SK-N-SH (cell line): ENCODE measurements around the gene PPY. TPM values are rescaled to one million over a fixed set of nuclear protein-coding genes. Genes with fewer than 3 reads are reported as not detected.

Experiments
- CTCF ChIA-PET: fragments of 300-600, 350-600 bp; formaldehyde crosslinking; extraction: SDS; loops from one replicate; lab custom pipeline; 2021; lab: Yijun Ruan, JAX
- POLR2A ChIA-PET: fragments of 350-600 bp; sonication (Branson Sonifier 250); formaldehyde crosslinking; extraction: SDS; loops from one replicate; lab custom pipeline; 2020; ENCODE audit warnings: antibody characterized with exemption, inconsistent platforms; lab: Yijun Ruan, JAX
- DNase-seq: peaks from one replicate; pipeline ENCODE4 v3.0.0; 2012
- H2AFZ ChIP-seq: fragments of 200-600 bp; sonication (generic); 2 replicates; pipeline ENCODE4 v1.8.1; 2016; ENCODE audit warnings: antibody characterized with exemption, mild to moderate bottlenecking, low read depth
- H3F3A ChIP-seq: fragments of 200-600 bp; sonication (generic); replicated peaks from 2 replicates; pipeline ENCODE3; 2016; ENCODE audit warnings: antibody characterized with exemption, mild to moderate bottlenecking; ENCODE audit not compliant: insufficient read depth
- H3K27ac ChIP-seq, 2 experiments: fragments of 200-500 bp in 1 of 2; fragments of 200-600 bp in 1 of 2; sonication (Bioruptor generic) in 1 of 2; sonication (generic), shearing (Covaris generic) in 1 of 2; 2 replicates each; pipeline versions ENCODE4 v1.5.1 to v1.6.1; 2014 to 2016; ENCODE audit warnings: low read depth in 2 of 2, inconsistent platforms in 1 of 2, low read length in 1 of 2, mild to moderate bottlenecking in 1 of 2, mixed read lengths in 1 of 2
- H3K27me3 ChIP-seq: fragments of 200-600 bp; sonication (generic), shearing (Covaris generic); 2 replicates; pipeline ENCODE4 v1.6.1; 2016; ENCODE audit warnings: mixed run types; ENCODE audit not compliant: insufficient read depth
- H3K36me3 ChIP-seq, 2 experiments: fragments of 200-500 bp in 1 of 2; fragments of 200-600 bp in 1 of 2; sonication (Bioruptor generic) in 1 of 2; sonication (generic) in 1 of 2; replicated peaks in 1 of 2; 2 replicates each; pipeline versions ENCODE3 to v1.5.1; 2014 to 2016; ENCODE audit warnings: low read length in 1 of 2, mild to moderate bottlenecking in 1 of 2; ENCODE audit not compliant: insufficient read depth in 2 of 2, control insufficient read depth in 1 of 2
- H3K4me1 ChIP-seq, 2 experiments: fragments of 200-500 bp in 1 of 2; fragments of 200-600 bp in 1 of 2; sonication (Bioruptor generic) in 1 of 2; sonication (generic), shearing (Covaris generic) in 1 of 2; 2 replicates each; pipeline versions ENCODE4 v1.5.1 to v1.6.1; 2014 to 2016; ENCODE audit warnings: low read depth in 1 of 2, low read length in 1 of 2, mixed run types in 1 of 2; ENCODE audit not compliant: insufficient read depth in 2 of 2, control insufficient read depth in 1 of 2
- H3K4me2 ChIP-seq: fragments of 200-600 bp; sonication (generic), shearing (Covaris generic); 2 replicates; pipeline ENCODE4 v1.6.1; 2017; ENCODE audit warnings: mixed run types
- H3K4me3 ChIP-seq, 2 experiments: fragments of 200-500 bp in 1 of 2; fragments of 200-600 bp in 1 of 2; sonication (Bioruptor generic) in 1 of 2; sonication (generic), shearing (Covaris generic) in 1 of 2; 2 replicates each; pipeline versions ENCODE4 v1.5.1 to v1.8.1; 2014 to 2016; ENCODE audit warnings: low read depth in 2 of 2, inconsistent platforms in 1 of 2, low read length in 1 of 2, mild to moderate bottlenecking in 1 of 2, mixed read lengths in 1 of 2, moderate library complexity in 1 of 2
- H3K79me2 ChIP-seq: fragments of 200-600 bp; sonication (generic); 2 replicates; pipeline ENCODE4 v1.8.1; 2017; ENCODE audit warnings: mild to moderate bottlenecking; ENCODE audit not compliant: insufficient read depth
- H3K9ac ChIP-seq: fragments of 200-600 bp; sonication (generic); 2 replicates; pipeline ENCODE4 v1.6.1; 2017; ENCODE audit warnings: mixed run types
- H3K9me2 ChIP-seq: fragments of 200-600 bp; sonication (generic); 2 replicates; pipeline ENCODE4 v1.6.1; 2017; ENCODE audit warnings: mixed run types
- H3K9me3 ChIP-seq: fragments of 200-600 bp; sonication (generic); 2 replicates; pipeline ENCODE4 v1.6.1; 2017; ENCODE audit warnings: mixed run types, mild to moderate bottlenecking, moderate library complexity
- H4K20me1 ChIP-seq: fragments of 200-600 bp; sonication (generic); 2 replicates; pipeline ENCODE4 v1.6.1; 2017; ENCODE audit warnings: mild to moderate bottlenecking, mixed run types; ENCODE audit not compliant: insufficient read depth
- CHD2 ChIP-seq: fragments of 150-350 bp; IDR thresholded peaks from 2 replicates; pipeline ENCODE4 v1.6.1; 2018; ENCODE audit warnings: low read length; ENCODE audit not compliant: partially characterized antibody
- CTCF ChIP-seq: fragments of 200-600 bp; sonication (generic); IDR thresholded peaks from 2 replicates; pipeline ENCODE4 v1.6.1; 2017; ENCODE audit warnings: antibody characterized with exemption, mild to moderate bottlenecking, moderate library complexity
- EZH2phosphoT487 ChIP-seq: fragments of 200-600 bp; sonication (generic); IDR thresholded peaks from 2 replicates; pipeline ENCODE4 v1.6.1; 2017; ENCODE audit warnings: low read depth, mixed run types, mild to moderate bottlenecking, antibody characterized with exemption, moderate library complexity, borderline replicate concordance
- FOXJ3 ChIP-seq: sonication (generic); formaldehyde crosslinking; IDR thresholded peaks from 2 replicates; pipeline ENCODE4 v1.5.1; 2020; ENCODE audit warnings: mild to moderate bottlenecking, missing genetic modification reagents
- FOXM1 ChIP-seq: IDR thresholded peaks from 2 replicates; pipeline ENCODE4 v1.4.0; 2012; ENCODE audit warnings: low read depth, mild to moderate bottlenecking
- IRF3 ChIP-seq: fragments of 150-350 bp; IDR thresholded peaks from 2 replicates; pipeline ENCODE4 v1.6.1; 2016; ENCODE audit warnings: mild to moderate bottlenecking, low read depth, low read length
- JUND ChIP-seq: IDR thresholded peaks from 2 replicates; pipeline ENCODE4 v1.4.0; 2012
- MXI1 ChIP-seq: IDR thresholded peaks from 2 replicates; pipeline ENCODE4 v1.6.1; 2012; ENCODE audit warnings: mild to moderate bottlenecking, low read depth, low read length, improper control_type of control experiment
- NRF1 ChIP-seq: IDR thresholded peaks from 2 replicates; pipeline ENCODE4 v1.6.1; 2012; ENCODE audit warnings: low read depth, mild to moderate bottlenecking, low read length
- RAD21 ChIP-seq: IDR thresholded peaks from 2 replicates; pipeline ENCODE4 v1.6.1; 2012; ENCODE audit warnings: mild to moderate bottlenecking, low read length
- RFX5 ChIP-seq: IDR thresholded peaks from 2 replicates; pipeline ENCODE4 v1.6.1; 2012; ENCODE audit warnings: mild to moderate bottlenecking, improper control_type of control experiment, low read length
- RXRA ChIP-seq: IDR thresholded peaks from 2 replicates; pipeline ENCODE4 v1.4.0; 2012; ENCODE audit warnings: low read depth, mild to moderate bottlenecking, borderline replicate concordance
- SMC3 ChIP-seq: IDR thresholded peaks from 2 replicates; pipeline ENCODE4 v1.6.1; 2012; ENCODE audit warnings: low read depth, low read length, improper control_type of control experiment
- TAF1 ChIP-seq: IDR thresholded peaks from 2 replicates; pipeline ENCODE4 v1.6.1; 2012; ENCODE audit warnings: low read depth, mild to moderate bottlenecking, low read length, moderate library complexity, borderline replicate concordance
- TCF12 ChIP-seq: IDR thresholded peaks from 2 replicates; pipeline ENCODE4 v1.4.0; 2012
- TEAD4 ChIP-seq: IDR thresholded peaks from 2 replicates; pipeline ENCODE4 v1.4.0; 2012; ENCODE audit warnings: mild to moderate bottlenecking, borderline replicate concordance; ENCODE audit not compliant: insufficient read depth
- ZBTB33 ChIP-seq: IDR thresholded peaks from 2 replicates; pipeline ENCODE4 v1.4.0; 2012; ENCODE audit warnings: low read depth, borderline replicate concordance
- WGBS: methylation state at CpG from one replicate; pipeline ENCODE4 v1.1.6; 2017; ENCODE audit warnings: low lambda C conversion rate; 5-methylcytosine and 5-hydroxymethylcytosine counted together
- polyA plus RNA-seq, 3 experiments: library from polyadenylated mRNA; depleted of rRNA; stranded (reverse); fragments of >200 nt; gene quantifications; 2 replicates each; pipeline ENCODE4 v1.2.3, GENCODE V29; 2012
- TF ChIP-seq, protein P1 (sequence below): IDR thresholded peaks from 2 replicates; pipeline ENCODE4; 2012
- TF ChIP-seq, protein P2 (sequence below): IDR thresholded peaks from 2 replicates; pipeline ENCODE4 v1.6.1; 2012; ENCODE audit warnings: mild to moderate bottlenecking, low read depth, low read length, moderate library complexity

The PPY gene
- polyA plus RNA-seq, 1 of the 3 experiments (the other 2 are of a cell fraction), result not detected

- Histone ChIP-seq H3K79me2 (no peaks in the 10 kb centered on the region), H3K4me2 (no peak overlapping the region), H3F3A (no peaks in the 10 kb centered on the region), H3K36me3 (no peaks in the 10 kb centered on the region), H3K27me3 (peaks cover 7% of the 10 kb centered on the region; the same call in 1 of the 2 replicates), H3K4me1 (peaks cover 0 to 7% of the 10 kb centered on the region in 2 experiments; a peak in 1 of 4 replicates), H3K9me2 (no peaks in the 10 kb centered on the region), H3K4me3 (no peak overlapping the region), H3K27ac (no peak overlapping the region), H3K9ac (no peak overlapping the region), H2AFZ (no peak overlapping the region), H3K9me3 (no peaks in the 10 kb centered on the region), H4K20me1 (no peaks in the 10 kb centered on the region)
- TF ChIP-seq RFX5, result no peak
- no peak for TF ChIP-seq EZH2phosphoT487
- no peak for TF ChIP-seq FOXM1
- TF ChIP-seq JUND, result no peak
- no peak for TF ChIP-seq FOXJ3 (CRISPR knock-in tag)
- TF ChIP-seq MXI1, result no peak
- no peak for TF ChIP-seq IRF3
- no peak for TF ChIP-seq TCF12
- TF ChIP-seq ZBTB33, result no peak
- TF ChIP-seq RXRA, result no peak
- TF ChIP-seq NRF1, result no peak
- no peak for TF ChIP-seq RAD21
- no peak for TF ChIP-seq TAF1
- CTCF ChIA-PET, result interaction anchor here (2.3 to 3.1 kb wide), 2 partner anchors 29 to 79 kb away, joined by 6 to 16 read pairs; no protein-coding TSS in a partner anchor
- 67% methylated on average over 3 of the region's 3 CpGs for WGBS
- DNase-seq, result no peak
- POLR2A ChIA-PET, result no interaction called here
Observed at GRCh38 chr17:43915559-43915958, 26.7 kb downstream of the PPY start.

- DNase-seq, result no peak
- H3K79me2 ChIP-seq, result no peaks in the 10 kb centered on the region
- H3K4me3 ChIP-seq, result no peak overlapping the region
- H4K20me1 ChIP-seq, result no peaks in the 10 kb centered on the region
- ChIA-PET CTCF (interaction anchor here (0.9 to 8.8 kb wide), 7 partner anchors 9 to 82 kb away, joined by 3 to 80 read pairs (median 3); no protein-coding TSS in a partner anchor), POLR2A (no interaction called here)
- no peak overlapping the region for H3K27ac ChIP-seq
- no peak overlapping the region for H3K9ac ChIP-seq
- no peaks in the 10 kb centered on the region for H3K9me3 ChIP-seq
- no peak overlapping the region for H3K4me2 ChIP-seq
- peaks cover 0 to 7% of the 10 kb centered on the region in 2 experiments; a peak in 1 of 4 replicates for H3K4me1 ChIP-seq
- H3K27me3 ChIP-seq, result peaks cover 7% of the 10 kb centered on the region; the same call in 1 of the 2 replicates
- H3K9me2 ChIP-seq, result no peaks in the 10 kb centered on the region
- no peaks in the 10 kb centered on the region for H3K36me3 ChIP-seq
- WGBS, result 38% methylated on average over 2 of the region's 2 CpGs
- no peak overlapping the region for H2AFZ ChIP-seq
- H3F3A ChIP-seq, result no peaks in the 10 kb centered on the region
- TF ChIP-seq TAF1 (no peak), SMC3 (no peak), CTCF (no peak), TEAD4 (no peak), MXI1 (no peak), CHD2 (no peak), RAD21 (no peak)
- TF ChIP-seq, protein P1, sequence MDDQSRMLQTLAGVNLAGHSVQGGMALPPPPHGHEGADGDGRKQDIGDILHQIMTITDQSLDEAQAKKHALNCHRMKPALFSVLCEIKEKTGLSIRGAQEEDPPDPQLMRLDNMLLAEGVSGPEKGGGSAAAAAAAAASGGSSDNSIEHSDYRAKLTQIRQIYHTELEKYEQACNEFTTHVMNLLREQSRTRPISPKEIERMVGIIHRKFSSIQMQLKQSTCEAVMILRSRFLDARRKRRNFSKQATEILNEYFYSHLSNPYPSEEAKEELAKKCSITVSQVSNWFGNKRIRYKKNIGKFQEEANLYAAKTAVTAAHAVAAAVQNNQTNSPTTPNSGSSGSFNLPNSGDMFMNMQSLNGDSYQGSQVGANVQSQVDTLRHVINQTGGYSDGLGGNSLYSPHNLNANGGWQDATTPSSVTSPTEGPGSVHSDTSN, result no peak
- TF ChIP-seq, protein P2, sequence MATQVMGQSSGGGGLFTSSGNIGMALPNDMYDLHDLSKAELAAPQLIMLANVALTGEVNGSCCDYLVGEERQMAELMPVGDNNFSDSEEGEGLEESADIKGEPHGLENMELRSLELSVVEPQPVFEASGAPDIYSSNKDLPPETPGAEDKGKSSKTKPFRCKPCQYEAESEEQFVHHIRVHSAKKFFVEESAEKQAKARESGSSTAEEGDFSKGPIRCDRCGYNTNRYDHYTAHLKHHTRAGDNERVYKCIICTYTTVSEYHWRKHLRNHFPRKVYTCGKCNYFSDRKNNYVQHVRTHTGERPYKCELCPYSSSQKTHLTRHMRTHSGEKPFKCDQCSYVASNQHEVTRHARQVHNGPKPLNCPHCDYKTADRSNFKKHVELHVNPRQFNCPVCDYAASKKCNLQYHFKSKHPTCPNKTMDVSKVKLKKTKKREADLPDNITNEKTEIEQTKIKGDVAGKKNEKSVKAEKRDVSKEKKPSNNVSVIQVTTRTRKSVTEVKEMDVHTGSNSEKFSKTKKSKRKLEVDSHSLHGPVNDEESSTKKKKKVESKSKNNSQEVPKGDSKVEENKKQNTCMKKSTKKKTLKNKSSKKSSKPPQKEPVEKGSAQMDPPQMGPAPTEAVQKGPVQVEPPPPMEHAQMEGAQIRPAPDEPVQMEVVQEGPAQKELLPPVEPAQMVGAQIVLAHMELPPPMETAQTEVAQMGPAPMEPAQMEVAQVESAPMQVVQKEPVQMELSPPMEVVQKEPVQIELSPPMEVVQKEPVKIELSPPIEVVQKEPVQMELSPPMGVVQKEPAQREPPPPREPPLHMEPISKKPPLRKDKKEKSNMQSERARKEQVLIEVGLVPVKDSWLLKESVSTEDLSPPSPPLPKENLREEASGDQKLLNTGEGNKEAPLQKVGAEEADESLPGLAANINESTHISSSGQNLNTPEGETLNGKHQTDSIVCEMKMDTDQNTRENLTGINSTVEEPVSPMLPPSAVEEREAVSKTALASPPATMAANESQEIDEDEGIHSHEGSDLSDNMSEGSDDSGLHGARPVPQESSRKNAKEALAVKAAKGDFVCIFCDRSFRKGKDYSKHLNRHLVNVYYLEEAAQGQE, result no peak
Observed at GRCh38 chr17:43914451-43914850, 27.8 kb downstream of the PPY start.
